SK-N-SH treated with all-trans-retinoic acid at 6 μM for 48 hours (cell line): ENCODE measurements around the gene CAMKMT.

Experiments
- CSDC2 ChIP-seq: fragments of 250-450 bp; sonication (Bioruptor Pico); IDR thresholded peaks from 2 replicates; pipeline ENCODE4 v1.5.0; 2020; ENCODE audit warnings: mild to moderate bottlenecking, moderate library complexity
- ESRRG ChIP-seq: fragments of 250-450 bp; sonication (Bioruptor Pico); IDR thresholded peaks from 2 replicates; pipeline ENCODE4 v1.6.1; 2021; ENCODE audit warnings: mild to moderate bottlenecking
- ISL1 ChIP-seq: fragments of 250-450 bp; sonication (Bioruptor Pico); IDR thresholded peaks from 2 replicates; pipeline ENCODE4 v2.1.2; 2022; ENCODE audit warnings: mild to moderate bottlenecking, moderate library complexity
- OSR1 ChIP-seq: fragments of 250-450 bp; sonication (Bioruptor Pico); IDR thresholded peaks from 2 replicates; pipeline ENCODE4 v1.8.0; 2022; ENCODE audit warnings: moderate library complexity, mild to moderate bottlenecking, inconsistent platforms
- PPARA ChIP-seq: fragments of 250-450 bp; sonication (Bioruptor Pico); IDR thresholded peaks from 2 replicates; pipeline ENCODE4 v1.5.0; 2020; ENCODE audit warnings: mild to moderate bottlenecking, borderline replicate concordance
- TCF4 ChIP-seq: fragments of 250-450 bp; sonication (Bioruptor Pico); IDR thresholded peaks from 2 replicates; pipeline ENCODE4 v1.8.0; 2021; ENCODE audit warnings: mild to moderate bottlenecking, moderate library complexity, borderline replicate concordance
- TOX ChIP-seq: fragments of 250-450 bp; sonication (Bioruptor Pico); IDR thresholded peaks from 2 replicates; pipeline ENCODE4 v1.8.0; 2021; ENCODE audit warnings: mild to moderate bottlenecking, moderate library complexity, borderline replicate concordance
- TF ChIP-seq, protein P1 (sequence below): fragments of 250-450 bp; sonication (Bioruptor Pico); IDR thresholded peaks from 2 replicates; pipeline ENCODE4 v1.5.1; 2021; ENCODE audit warnings: mild to moderate bottlenecking, moderate library complexity
- TF ChIP-seq, protein P2 (sequence below): fragments of 250-450 bp; sonication (Bioruptor Pico); IDR thresholded peaks from 2 replicates; pipeline ENCODE4 v1.8.0; 2021; ENCODE audit warnings: low read depth, mild to moderate bottlenecking, moderate library complexity, borderline replicate concordance
- TF ChIP-seq, protein P3 (sequence below): fragments of 250-450 bp; sonication (Bioruptor Pico); IDR thresholded peaks from 2 replicates; pipeline ENCODE4 v1.8.0; 2020; ENCODE audit warnings: mild to moderate bottlenecking, moderate library complexity, borderline replicate concordance

DNA sequence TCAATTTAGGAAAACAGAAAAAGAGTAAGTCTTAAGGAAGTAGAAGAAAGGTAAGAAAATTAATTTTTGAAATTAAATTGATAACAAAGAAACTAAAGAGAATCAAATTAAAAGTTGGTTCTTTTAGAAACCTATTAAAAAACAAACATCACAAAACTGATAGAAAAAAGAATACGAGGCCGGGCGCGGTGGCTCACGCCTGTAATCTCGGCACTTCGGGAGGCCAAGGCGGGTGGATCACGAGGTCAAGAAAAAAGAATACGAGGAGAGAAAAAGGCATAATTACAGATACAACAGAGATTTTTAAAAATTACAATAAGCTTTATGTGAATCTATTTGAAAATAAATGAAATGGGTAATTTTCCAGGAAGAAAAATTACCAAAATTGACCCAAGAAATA is 12.2 kb upstream of the CAMKMT start:
- TF ChIP-seq TCF4 (no peak), ESRRG (CRISPR knock-in tag) (no peak), TOX (CRISPR knock-in tag) (no peak), OSR1 (CRISPR knock-in tag) (no peak), CSDC2 (CRISPR knock-in tag) (no peak), PPARA (CRISPR knock-in tag) (no peak), ISL1 (no peak)
- TF ChIP-seq, protein P1, sequence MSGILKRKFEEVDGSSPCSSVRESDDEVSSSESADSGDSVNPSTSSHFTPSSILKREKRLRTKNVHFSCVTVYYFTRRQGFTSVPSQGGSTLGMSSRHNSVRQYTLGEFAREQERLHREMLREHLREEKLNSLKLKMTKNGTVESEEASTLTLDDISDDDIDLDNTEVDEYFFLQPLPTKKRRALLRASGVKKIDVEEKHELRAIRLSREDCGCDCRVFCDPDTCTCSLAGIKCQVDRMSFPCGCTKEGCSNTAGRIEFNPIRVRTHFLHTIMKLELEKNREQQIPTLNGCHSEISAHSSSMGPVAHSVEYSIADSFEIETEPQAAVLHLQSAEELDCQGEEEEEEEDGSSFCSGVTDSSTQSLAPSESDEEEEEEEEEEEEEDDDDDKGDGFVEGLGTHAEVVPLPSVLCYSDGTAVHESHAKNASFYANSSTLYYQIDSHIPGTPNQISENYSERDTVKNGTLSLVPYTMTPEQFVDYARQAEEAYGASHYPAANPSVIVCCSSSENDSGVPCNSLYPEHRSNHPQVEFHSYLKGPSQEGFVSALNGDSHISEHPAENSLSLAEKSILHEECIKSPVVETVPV (CRISPR knock-in tag), result no peak
- TF ChIP-seq, protein P2, sequence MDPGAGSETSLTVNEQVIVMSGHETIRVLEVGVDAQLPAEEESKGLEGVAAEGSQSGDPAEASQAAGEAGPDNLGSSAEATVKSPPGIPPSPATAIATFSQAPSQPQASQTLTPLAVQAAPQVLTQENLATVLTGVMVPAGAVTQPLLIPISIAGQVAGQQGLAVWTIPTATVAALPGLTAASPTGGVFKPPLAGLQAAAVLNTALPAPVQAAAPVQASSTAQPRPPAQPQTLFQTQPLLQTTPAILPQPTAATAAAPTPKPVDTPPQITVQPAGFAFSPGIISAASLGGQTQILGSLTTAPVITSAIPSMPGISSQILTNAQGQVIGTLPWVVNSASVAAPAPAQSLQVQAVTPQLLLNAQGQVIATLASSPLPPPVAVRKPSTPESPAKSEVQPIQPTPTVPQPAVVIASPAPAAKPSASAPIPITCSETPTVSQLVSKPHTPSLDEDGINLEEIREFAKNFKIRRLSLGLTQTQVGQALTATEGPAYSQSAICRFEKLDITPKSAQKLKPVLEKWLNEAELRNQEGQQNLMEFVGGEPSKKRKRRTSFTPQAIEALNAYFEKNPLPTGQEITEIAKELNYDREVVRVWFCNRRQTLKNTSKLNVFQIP (CRISPR knock-in tag), result no peak
- TF ChIP-seq, protein P3, sequence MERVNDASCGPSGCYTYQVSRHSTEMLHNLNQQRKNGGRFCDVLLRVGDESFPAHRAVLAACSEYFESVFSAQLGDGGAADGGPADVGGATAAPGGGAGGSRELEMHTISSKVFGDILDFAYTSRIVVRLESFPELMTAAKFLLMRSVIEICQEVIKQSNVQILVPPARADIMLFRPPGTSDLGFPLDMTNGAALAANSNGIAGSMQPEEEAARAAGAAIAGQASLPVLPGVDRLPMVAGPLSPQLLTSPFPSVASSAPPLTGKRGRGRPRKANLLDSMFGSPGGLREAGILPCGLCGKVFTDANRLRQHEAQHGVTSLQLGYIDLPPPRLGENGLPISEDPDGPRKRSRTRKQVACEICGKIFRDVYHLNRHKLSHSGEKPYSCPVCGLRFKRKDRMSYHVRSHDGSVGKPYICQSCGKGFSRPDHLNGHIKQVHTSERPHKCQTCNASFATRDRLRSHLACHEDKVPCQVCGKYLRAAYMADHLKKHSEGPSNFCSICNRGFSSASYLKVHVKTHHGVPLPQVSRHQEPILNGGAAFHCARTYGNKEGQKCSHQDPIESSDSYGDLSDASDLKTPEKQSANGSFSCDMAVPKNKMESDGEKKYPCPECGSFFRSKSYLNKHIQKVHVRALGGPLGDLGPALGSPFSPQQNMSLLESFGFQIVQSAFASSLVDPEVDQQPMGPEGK, result no peak
